Heart left ventricle (tissue), 16 donors: ENCODE results near the gene JAGN1. TPM values are rescaled to one million over a fixed set of nuclear protein-coding genes. Genes with fewer than 3 reads are reported as not detected.
A peak's percentile ranks its signal among the peaks of the same experiment; 100 is the strongest.

Experiments
- ATAC-seq, 4 donors: fragments of 200-7000 bp; cut with Tn5 transposase; one replicate each; pipeline ENCODE4 v1.9.1; 2020 to 2022; ENCODE audit warnings: moderate library complexity in 4 of 4, mild to moderate bottlenecking in 3 of 4, moderate number of reproducible peaks in 1 of 4
- DNase-seq, 5 donors: peaks; one replicate each; pipeline ENCODE4 v3.0.0-alpha.2; 2020
- H3K27ac ChIP-seq, 12 donors: fragments of 200-600 bp; sonication (generic) in 4 of 12; one replicate each; pipeline versions ENCODE4 v1.5.0 to v1.8.0; 2016 to 2022; ENCODE audit warnings: mild to moderate bottlenecking in 2 of 12
- H3K27me3 ChIP-seq, 9 donors: fragments of 200-600 bp; sonication (generic) in 2 of 9; one replicate each; pipeline versions ENCODE4 v1.5.1 to v1.8.0; 2016 to 2022; ENCODE audit warnings: mild to moderate bottlenecking in 3 of 9
- H3K36me3 ChIP-seq, 9 donors: fragments of 200-600 bp; sonication (generic) in 2 of 9; one replicate each; pipeline versions ENCODE4 v1.5.0 to v1.8.0; 2018 to 2022; ENCODE audit warnings: mild to moderate bottlenecking in 2 of 9
- H3K4me1 ChIP-seq, 12 donors: fragments of 200-600 bp; sonication (generic) in 4 of 12; one replicate each; pipeline versions ENCODE4 v1.5.0 to v1.8.0; 2016 to 2022; ENCODE audit warnings: mild to moderate bottlenecking in 3 of 12
- H3K4me3 ChIP-seq, 12 donors: fragments of 200-600 bp; sonication (generic) in 4 of 12; one replicate each; pipeline versions ENCODE4 v1.5.0 to v1.8.0; 2017 to 2022; ENCODE audit warnings: mild to moderate bottlenecking in 9 of 12, moderate library complexity in 4 of 12
- H3K9me3 ChIP-seq, 12 donors: fragments of 200-600 bp; sonication (generic) in 4 of 12; one replicate each; pipeline versions ENCODE4 v1.5.0 to v1.8.0; 2016 to 2022; ENCODE audit warnings: mild to moderate bottlenecking in 1 of 12
- CTCF ChIP-seq, 12 donors: fragments of 200-600 bp; sonication (generic) in 4 of 12; IDR thresholded peaks; one replicate each; pipeline versions ENCODE4 v1.5.0 to v1.8.0; 2018 to 2022; ENCODE audit warnings: antibody characterized with exemption in 12 of 12, mild to moderate bottlenecking in 5 of 12
- POLR2A ChIP-seq, 2 donors: fragments of 450-650 bp; IDR thresholded peaks; one replicate each; pipeline ENCODE4 v1.6.1; 2017; ENCODE audit warnings: antibody characterized with exemption in 2 of 2, mild to moderate bottlenecking in 2 of 2, moderate library complexity in 2 of 2
- WGBS, 4 donors: extraction: QIAGEN DNeasy Blood & Tissue Kit in 2 of 4; methylation state at CpG; one replicate each; pipeline versions ENCODE4 v1.1.5 to v1.1.7; 2013 to 2018; 5-methylcytosine and 5-hydroxymethylcytosine counted together
- intact Hi-C, 10 donors: fragments of 100-400 bp; cut with DNase I; formaldehyde crosslinking; loops; one replicate each; pipeline versions ENCODE4 v1.11.1 to v1.14.2; 2022
- polyA plus RNA-seq, 2 donors: library from polyadenylated mRNA; stranded (reverse); fragments of 200-250 nt; gene quantifications; one replicate each; pipeline ENCODE4 v1.2.3, GENCODE V29; 2013
- total RNA-seq, 9 donors: library from RNA; depleted of rRNA in 2 of 9; stranded (reverse); fragments of >200 nt in 2 of 9; fragmentation: NEBNext Ultra II Directional in 3 of 9; extraction: Animal tissue kit (Norgen Biotek cat#: 25700) in 3 of 9; gene quantifications; one replicate each; pipeline versions ENCODE4 v1.1.0 to v1.2.4, GENCODE V29; 2016 to 2023
- donor health status: ischemic (EF 13 %, LVEDD 7.1; RV severe dilation, severe dysfunction).
- donor health status: healthy with polysubstance abuse.
- donor health status: DM: no; HTN: yes; CAD: no.
- donor health status: DM: no; HTN: no; CAD: no.
- donor health status: ischemic (EF 25% LVEDD 6.9; RV normal size, moderate dysfunction).
- donor health status: ischemic (EF 25% LVEDD 5.7; RV mildly dilated, moderate dysfunction).
- donor health status: healthy.
- donor health status: DM: yes; HTN: yes; CAD: no.
- donor health status: ischemic (EF 35%, LVEDD 5.7; RV mildly dilated, moderate dysfunction).
- donor health status: nonischemic (EF 11% LVEDD 7.7; RV severe dilation, severe dysfunction).
- donor health status: DM: yes; HTN: yes; CAD: no.
- donor health status: PGD.
- donor health status: ischemic (EF 29% LVEDD 5.4; RV normal size, mild dysfunction).
- donor health status: nonischemic (EF 23%, LVEDD 6.1; RV moderate dilation, normal function).

Gene JAGN1
- total and polyA plus RNA-seq, 11 donors = 15.1 to 77.3 (median 21.2) TPM

- Histone ChIP-seq H3K27ac (peak overlapping the region in 1 of 12 donors; percentile 96), H3K4me3 (no peak overlapping the region), H3K27me3 (no peaks in the 10 kb centered on the region), H3K4me1 (peaks cover 4 to 42% (median 30%) of the 10 kb centered on the region in 12 donors), H3K9me3 (no peaks in the 10 kb centered on the region), H3K36me3 (peaks cover 0 to 4% (median 0%) of the 10 kb centered on the region in 9 donors)
- TF ChIP-seq POLR2A (IDR thresholded peaks at IDR 0.05) = no peak
- TF ChIP-seq CTCF (IDR thresholded peaks at IDR 0.05) = no peak
- WGBS, 4 donors = 85 to 91% (median 88%) methylated on average over 5 of the region's 5 CpGs
- intact Hi-C loops = loop anchor here in 2 of 10 donors (5.0 to 10.0 kb wide), 3 partner anchors 61 to 119 kb away; partner anchors contain the start of genes ARPC4 (in 1 of the 2), RPUSD3 (in 1 of the 2) and TADA3 (in 1 of the 2)
- ATAC-seq = no peak
- no peak for DNase-seq
Measured at GRCh38 chr3:9913601-9914000, 23.2 kb downstream of the JAGN1 start.

- no peak for ATAC-seq
- no peaks in the 10 kb centered on the region for H3K27me3 ChIP-seq
- intact Hi-C loops = loop anchor here in 3 of 10 donors (2.0 to 10.0 kb wide), 4 partner anchors 21 to 119 kb away; partner anchors contain the start of genes ARPC4 (in 1 of the 3), RPUSD3 (in 1 of the 3) and TADA3 (in 1 of the 3)
- H3K27ac ChIP-seq = peak overlapping the region in 1 of 12 donors; percentile 96
- TF ChIP-seq CTCF (IDR thresholded peaks at IDR 0.05) = no peak
- no peak for TF ChIP-seq POLR2A (IDR thresholded peaks at IDR 0.05)
- H3K9me3 ChIP-seq = no peaks in the 10 kb centered on the region
- H3K36me3 ChIP-seq = peaks cover 0 to 5% (median 0%) of the 10 kb centered on the region in 9 donors
- peaks cover 4 to 42% (median 30%) of the 10 kb centered on the region in 12 donors for H3K4me1 ChIP-seq
- WGBS, 4 donors = 69 to 78% (median 75%) methylated on average over 1 of the region's 1 CpG
- DNase-seq = no peak
- no peak overlapping the region for H3K4me3 ChIP-seq
Measured at GRCh38 chr3:9914011-9914410, 23.6 kb downstream of the JAGN1 start.

GRCh38 chr3:9914559-9915253 is 24.3 kb downstream of the JAGN1 start:
- DNase-seq = no peak
- intact Hi-C loops = loop anchor here in 3 of 10 donors (2.0 to 10.0 kb wide), 6 partner anchors 22 to 412 kb away; partner anchors contain the start of genes ARPC4 (in 1 of the 3), RPUSD3 (in 1 of the 3), TADA3 (in 1 of the 3) and TTLL3 (in 1 of the 3)
- H3K4me3 ChIP-seq = peak overlapping the region; percentile 49 to 87 (median 65)
- no peaks in the 10 kb centered on the region for H3K27me3 ChIP-seq
- ATAC-seq = no peak
- no peak for TF ChIP-seq CTCF (IDR thresholded peaks at IDR 0.05)
- TF ChIP-seq POLR2A (IDR thresholded peaks at IDR 0.05) = no peak
- H3K27ac ChIP-seq = peak overlapping the region; percentile 73 to 96 (median 91)
- no peaks in the 10 kb centered on the region for H3K9me3 ChIP-seq
- peaks cover 4 to 42% (median 30%) of the 10 kb centered on the region in 12 donors for H3K4me1 ChIP-seq
- 26 to 67% (median 32%) methylated on average over 4 to 15 of the region's 15 CpGs for WGBS, 4 donors
- H3K36me3 ChIP-seq = peaks cover 0 to 5% (median 0%) of the 10 kb centered on the region in 9 donors
